ENCODE results near the gene CFB.

Gene CFB

DNA sequence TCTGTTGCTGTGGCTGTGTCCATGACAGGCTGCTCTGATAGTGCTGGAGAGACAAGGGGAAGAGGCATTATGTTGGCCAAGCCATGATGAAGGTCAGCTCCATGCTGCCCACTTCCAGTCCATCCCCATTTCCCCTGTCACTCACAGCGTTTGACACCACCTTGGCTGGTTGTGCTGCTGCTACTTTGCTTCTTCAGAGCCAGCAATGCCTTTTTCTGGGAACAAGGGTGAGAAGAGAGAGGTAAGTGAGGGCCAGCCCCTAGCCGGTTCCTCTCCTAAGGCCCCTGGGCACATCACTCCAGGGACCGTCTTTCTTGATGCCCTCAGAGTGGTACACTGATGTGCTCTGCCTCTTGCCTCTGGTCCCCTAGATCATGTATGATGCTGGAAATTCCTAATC is 10.9 kb downstream of the CFB start:
- TF ChIP-seq ARNTL (CRISPR knock-in tag; IDR thresholded peaks at IDR 0.05; ENCODE audit: borderline replicate concordance, low read depth): no peak
- TF ChIP-seq, protein P1, sequence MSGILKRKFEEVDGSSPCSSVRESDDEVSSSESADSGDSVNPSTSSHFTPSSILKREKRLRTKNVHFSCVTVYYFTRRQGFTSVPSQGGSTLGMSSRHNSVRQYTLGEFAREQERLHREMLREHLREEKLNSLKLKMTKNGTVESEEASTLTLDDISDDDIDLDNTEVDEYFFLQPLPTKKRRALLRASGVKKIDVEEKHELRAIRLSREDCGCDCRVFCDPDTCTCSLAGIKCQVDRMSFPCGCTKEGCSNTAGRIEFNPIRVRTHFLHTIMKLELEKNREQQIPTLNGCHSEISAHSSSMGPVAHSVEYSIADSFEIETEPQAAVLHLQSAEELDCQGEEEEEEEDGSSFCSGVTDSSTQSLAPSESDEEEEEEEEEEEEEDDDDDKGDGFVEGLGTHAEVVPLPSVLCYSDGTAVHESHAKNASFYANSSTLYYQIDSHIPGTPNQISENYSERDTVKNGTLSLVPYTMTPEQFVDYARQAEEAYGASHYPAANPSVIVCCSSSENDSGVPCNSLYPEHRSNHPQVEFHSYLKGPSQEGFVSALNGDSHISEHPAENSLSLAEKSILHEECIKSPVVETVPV (CRISPR knock-in tag; IDR thresholded peaks at IDR 0.05): no peak
- TF ChIP-seq, protein P2, sequence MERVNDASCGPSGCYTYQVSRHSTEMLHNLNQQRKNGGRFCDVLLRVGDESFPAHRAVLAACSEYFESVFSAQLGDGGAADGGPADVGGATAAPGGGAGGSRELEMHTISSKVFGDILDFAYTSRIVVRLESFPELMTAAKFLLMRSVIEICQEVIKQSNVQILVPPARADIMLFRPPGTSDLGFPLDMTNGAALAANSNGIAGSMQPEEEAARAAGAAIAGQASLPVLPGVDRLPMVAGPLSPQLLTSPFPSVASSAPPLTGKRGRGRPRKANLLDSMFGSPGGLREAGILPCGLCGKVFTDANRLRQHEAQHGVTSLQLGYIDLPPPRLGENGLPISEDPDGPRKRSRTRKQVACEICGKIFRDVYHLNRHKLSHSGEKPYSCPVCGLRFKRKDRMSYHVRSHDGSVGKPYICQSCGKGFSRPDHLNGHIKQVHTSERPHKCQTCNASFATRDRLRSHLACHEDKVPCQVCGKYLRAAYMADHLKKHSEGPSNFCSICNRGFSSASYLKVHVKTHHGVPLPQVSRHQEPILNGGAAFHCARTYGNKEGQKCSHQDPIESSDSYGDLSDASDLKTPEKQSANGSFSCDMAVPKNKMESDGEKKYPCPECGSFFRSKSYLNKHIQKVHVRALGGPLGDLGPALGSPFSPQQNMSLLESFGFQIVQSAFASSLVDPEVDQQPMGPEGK (CRISPR knock-in tag; IDR thresholded peaks at IDR 0.05; ENCODE audit: borderline replicate concordance): no peak
- no peak for TF ChIP-seq ZC3H10 (CRISPR knock-in tag; IDR thresholded peaks at IDR 0.05)
- no peak for TF ChIP-seq BACH2 (CRISPR knock-in tag; IDR thresholded peaks at IDR 0.05; ENCODE audit: borderline replicate concordance)
- no peak for TF ChIP-seq ZNF8 (CRISPR knock-in tag; IDR thresholded peaks at IDR 0.05)
- no peak for TF ChIP-seq RARB (CRISPR knock-in tag; IDR thresholded peaks at IDR 0.05)
- TF ChIP-seq GLIS3 (CRISPR knock-in tag; IDR thresholded peaks at IDR 0.05): no peak
- no peak for TF ChIP-seq ZFP30 (CRISPR knock-in tag; IDR thresholded peaks at IDR 0.05)
- no peak for TF ChIP-seq TCF4 (CRISPR knock-in tag; IDR thresholded peaks at IDR 0.05; ENCODE audit: borderline replicate concordance)
- no peak for TF ChIP-seq CSDC2 (CRISPR knock-in tag; IDR thresholded peaks at IDR 0.05)
- no peak for TF ChIP-seq OSR1 (CRISPR knock-in tag; IDR thresholded peaks at IDR 0.05)
- TF ChIP-seq PPARA (CRISPR knock-in tag; IDR thresholded peaks at IDR 0.05; ENCODE audit: borderline replicate concordance): no peak
- TF ChIP-seq, protein P3, sequence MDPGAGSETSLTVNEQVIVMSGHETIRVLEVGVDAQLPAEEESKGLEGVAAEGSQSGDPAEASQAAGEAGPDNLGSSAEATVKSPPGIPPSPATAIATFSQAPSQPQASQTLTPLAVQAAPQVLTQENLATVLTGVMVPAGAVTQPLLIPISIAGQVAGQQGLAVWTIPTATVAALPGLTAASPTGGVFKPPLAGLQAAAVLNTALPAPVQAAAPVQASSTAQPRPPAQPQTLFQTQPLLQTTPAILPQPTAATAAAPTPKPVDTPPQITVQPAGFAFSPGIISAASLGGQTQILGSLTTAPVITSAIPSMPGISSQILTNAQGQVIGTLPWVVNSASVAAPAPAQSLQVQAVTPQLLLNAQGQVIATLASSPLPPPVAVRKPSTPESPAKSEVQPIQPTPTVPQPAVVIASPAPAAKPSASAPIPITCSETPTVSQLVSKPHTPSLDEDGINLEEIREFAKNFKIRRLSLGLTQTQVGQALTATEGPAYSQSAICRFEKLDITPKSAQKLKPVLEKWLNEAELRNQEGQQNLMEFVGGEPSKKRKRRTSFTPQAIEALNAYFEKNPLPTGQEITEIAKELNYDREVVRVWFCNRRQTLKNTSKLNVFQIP (CRISPR knock-in tag; IDR thresholded peaks at IDR 0.05; ENCODE audit: borderline replicate concordance, low read depth): no peak
- no peak for TF ChIP-seq ZNF565 (CRISPR knock-in tag; conservative IDR thresholded peaks at IDR 0.05; ENCODE audit: low read depth)
- TF ChIP-seq ISL1 (CRISPR knock-in tag; IDR thresholded peaks at IDR 0.05): no peak
- no peak for ATAC-seq

DNA sequence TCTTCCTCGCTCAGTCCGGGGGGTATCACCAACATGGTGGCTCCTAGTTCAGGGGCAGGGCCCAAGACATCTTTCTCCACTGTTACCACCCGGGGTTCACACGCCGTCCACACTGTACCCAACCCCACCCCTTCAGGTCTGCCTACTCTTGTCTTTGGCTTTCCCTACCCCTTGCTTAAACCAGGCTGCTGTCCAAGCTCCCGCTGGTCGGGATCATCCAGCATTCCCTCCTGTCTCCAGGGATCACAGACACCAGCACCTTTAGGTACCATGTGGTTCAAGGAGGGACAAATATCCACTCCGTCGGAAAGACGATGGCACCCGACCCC is 12.5 kb downstream of the CFB start:
- TF ChIP-seq, protein P4, sequence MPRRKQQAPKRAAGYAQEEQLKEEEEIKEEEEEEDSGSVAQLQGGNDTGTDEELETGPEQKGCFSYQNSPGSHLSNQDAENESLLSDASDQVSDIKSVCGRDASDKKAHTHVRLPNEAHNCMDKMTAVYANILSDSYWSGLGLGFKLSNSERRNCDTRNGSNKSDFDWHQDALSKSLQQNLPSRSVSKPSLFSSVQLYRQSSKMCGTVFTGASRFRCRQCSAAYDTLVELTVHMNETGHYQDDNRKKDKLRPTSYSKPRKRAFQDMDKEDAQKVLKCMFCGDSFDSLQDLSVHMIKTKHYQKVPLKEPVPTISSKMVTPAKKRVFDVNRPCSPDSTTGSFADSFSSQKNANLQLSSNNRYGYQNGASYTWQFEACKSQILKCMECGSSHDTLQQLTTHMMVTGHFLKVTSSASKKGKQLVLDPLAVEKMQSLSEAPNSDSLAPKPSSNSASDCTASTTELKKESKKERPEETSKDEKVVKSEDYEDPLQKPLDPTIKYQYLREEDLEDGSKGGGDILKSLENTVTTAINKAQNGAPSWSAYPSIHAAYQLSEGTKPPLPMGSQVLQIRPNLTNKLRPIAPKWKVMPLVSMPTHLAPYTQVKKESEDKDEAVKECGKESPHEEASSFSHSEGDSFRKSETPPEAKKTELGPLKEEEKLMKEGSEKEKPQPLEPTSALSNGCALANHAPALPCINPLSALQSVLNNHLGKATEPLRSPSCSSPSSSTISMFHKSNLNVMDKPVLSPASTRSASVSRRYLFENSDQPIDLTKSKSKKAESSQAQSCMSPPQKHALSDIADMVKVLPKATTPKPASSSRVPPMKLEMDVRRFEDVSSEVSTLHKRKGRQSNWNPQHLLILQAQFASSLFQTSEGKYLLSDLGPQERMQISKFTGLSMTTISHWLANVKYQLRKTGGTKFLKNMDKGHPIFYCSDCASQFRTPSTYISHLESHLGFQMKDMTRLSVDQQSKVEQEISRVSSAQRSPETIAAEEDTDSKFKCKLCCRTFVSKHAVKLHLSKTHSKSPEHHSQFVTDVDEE (CRISPR knock-in tag; IDR thresholded peaks at IDR 0.05): no peak
- TF ChIP-seq ZFP30 (CRISPR knock-in tag; IDR thresholded peaks at IDR 0.05) (no peak), GLIS3 (CRISPR knock-in tag; IDR thresholded peaks at IDR 0.05) (no peak), TOX (CRISPR knock-in tag; IDR thresholded peaks at IDR 0.05; ENCODE audit: borderline replicate concordance) (no peak), ZFP3 (CRISPR knock-in tag; IDR thresholded peaks at IDR 0.05) (no peak), ISL1 (CRISPR knock-in tag; IDR thresholded peaks at IDR 0.05) (no peak), ZNF8 (CRISPR knock-in tag; IDR thresholded peaks at IDR 0.05) (no peak), ARNTL (CRISPR knock-in tag; IDR thresholded peaks at IDR 0.05; ENCODE audit: borderline replicate concordance, low read depth) (no peak), TCF4 (CRISPR knock-in tag; IDR thresholded peaks at IDR 0.05; ENCODE audit: borderline replicate concordance) (no peak)
- TF ChIP-seq, protein P5, sequence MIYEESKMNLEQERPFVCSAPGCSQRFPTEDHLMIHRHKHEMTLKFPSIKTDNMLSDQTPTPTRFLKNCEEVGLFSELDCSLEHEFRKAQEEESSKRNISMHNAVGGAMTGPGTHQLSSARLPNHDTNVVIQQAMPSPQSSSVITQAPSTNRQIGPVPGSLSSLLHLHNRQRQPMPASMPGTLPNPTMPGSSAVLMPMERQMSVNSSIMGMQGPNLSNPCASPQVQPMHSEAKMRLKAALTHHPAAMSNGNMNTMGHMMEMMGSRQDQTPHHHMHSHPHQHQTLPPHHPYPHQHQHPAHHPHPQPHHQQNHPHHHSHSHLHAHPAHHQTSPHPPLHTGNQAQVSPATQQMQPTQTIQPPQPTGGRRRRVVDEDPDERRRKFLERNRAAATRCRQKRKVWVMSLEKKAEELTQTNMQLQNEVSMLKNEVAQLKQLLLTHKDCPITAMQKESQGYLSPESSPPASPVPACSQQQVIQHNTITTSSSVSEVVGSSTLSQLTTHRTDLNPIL (CRISPR knock-in tag; IDR thresholded peaks at IDR 0.05; ENCODE audit: low read depth): no peak
- ATAC-seq: peak; percentile 17
